ENCODE measurements around the gene VENTX. TPM values are rescaled to one million over a fixed set of nuclear protein-coding genes. Genes with fewer than 3 reads are reported as not detected.
"Not testable (repeated sequence)": the region's sequence is repeated elsewhere in the genome, so short reads cannot be mapped to it uniquely, and the experiment has no call there.

The VENTX gene
- total and polyA plus RNA-seq, 2 donors = 0.09 to 1.5 TPM

DNA sequence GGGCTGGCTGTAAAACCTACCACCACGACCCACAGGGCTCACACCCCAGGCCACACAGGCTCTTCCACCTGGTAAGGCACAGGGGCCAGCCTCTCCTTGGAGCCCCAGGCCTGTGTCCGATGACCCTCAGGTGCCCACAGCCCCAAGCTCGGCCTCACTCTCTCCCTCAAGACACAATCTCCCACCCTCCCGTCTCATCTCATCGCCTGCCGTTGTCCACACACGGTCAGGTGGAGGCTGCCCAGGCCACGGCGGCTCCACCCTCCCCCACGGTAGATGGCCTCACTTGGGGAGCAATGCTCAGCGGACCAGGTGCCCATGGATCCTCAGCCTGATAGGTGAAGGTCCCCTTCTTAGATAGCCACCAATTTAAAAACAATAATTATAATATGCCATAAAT lies 16.3 kb upstream of the VENTX start:
- no peak for DNase-seq (ENCODE audit: low read depth in 6 of 9, low spot score in 9 of 9)
- Histone ChIP-seq H3K4me1 (ENCODE audit: control insufficient read depth in 2 of 2, insufficient read depth in 2 of 2, low read length in 2 of 2) (peaks cover 0 to 6% of the 10 kb centered on the region in 2 donors), H3K9me3 (ENCODE audit: control insufficient read depth in 2 of 2, insufficient read depth in 1 of 2, low read length in 1 of 2) (peaks cover 0 to 2% of the 10 kb centered on the region in 2 donors), H3K4me3 (ENCODE audit: low read length in 2 of 2) (no peak overlapping the region), H3K27ac (ENCODE audit: low read depth in 1 of 2, low read length in 1 of 2) (no peak overlapping the region), H3K27me3 (ENCODE audit: control insufficient read depth in 2 of 2, insufficient read depth in 1 of 2, low read length in 1 of 2) (peaks cover 7 to 28% of the 10 kb centered on the region in 2 donors), H3K36me3 (ENCODE audit: control insufficient read depth in 2 of 2, insufficient read depth in 2 of 2, low read length in 1 of 2) (no peaks in the 10 kb centered on the region)
- 92% methylated on average over 11 of the region's 11 CpGs for WGBS

DNA sequence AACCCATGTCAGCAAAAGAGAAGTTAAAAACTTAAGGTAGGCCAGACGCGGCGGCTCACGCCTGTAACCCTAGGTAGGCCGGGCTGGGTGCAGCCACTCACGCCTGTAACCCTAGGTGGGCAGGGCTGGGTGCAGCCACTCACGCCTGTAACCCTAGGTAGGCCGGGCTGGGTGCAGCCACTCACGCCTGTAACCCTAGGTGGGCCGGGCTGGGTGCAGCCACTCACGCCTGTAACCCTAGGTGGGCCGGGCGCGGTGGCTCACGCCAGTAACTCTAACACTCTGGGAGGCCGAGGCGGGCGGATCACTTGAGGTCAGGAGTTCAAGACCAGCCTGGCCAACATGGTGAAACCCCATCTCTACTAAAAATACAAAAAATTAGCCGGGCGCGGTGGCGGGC lies 15.9 kb upstream of the VENTX start:
- H3K27ac ChIP-seq (ENCODE audit: low read depth in 1 of 2, low read length in 1 of 2); H3K9me3 ChIP-seq (ENCODE audit: control insufficient read depth in 2 of 2, insufficient read depth in 1 of 2, low read length in 1 of 2); H3K4me3 ChIP-seq (ENCODE audit: low read length in 2 of 2); H3K4me1 ChIP-seq (ENCODE audit: control insufficient read depth in 2 of 2, insufficient read depth in 2 of 2, low read length in 2 of 2); DNase-seq (ENCODE audit: low read depth in 6 of 9, low spot score in 9 of 9); H3K36me3 ChIP-seq (ENCODE audit: control insufficient read depth in 2 of 2, insufficient read depth in 2 of 2, low read length in 1 of 2): not testable (repeated sequence)
- peaks cover 10 to 32% of the 10 kb centered on the region in 2 donors for H3K27me3 ChIP-seq (ENCODE audit: control insufficient read depth in 2 of 2, insufficient read depth in 1 of 2, low read length in 1 of 2)
- 91% methylated on average over 17 of the region's 22 CpGs for WGBS

DNA sequence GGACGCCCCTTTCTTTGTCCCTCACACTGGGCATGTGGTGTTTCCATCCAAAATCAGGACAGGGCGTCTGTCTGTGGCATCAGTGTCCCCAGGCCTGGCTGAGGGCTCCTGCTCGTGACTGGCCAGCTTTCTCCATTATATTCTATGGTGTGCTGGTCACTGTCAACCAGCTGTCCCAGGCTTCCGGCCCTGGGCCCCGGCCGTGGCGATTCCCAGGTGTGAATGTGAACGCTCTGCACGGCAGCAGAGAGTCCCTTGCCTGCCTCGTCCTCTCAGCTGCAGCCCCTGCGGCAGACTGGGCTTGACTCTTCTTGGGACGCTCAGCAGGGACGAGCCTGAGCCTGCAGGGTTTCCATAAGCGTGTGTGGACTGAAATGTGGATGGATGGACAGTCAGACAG lies 13.6 kb upstream of the VENTX start:
- Histone ChIP-seq H3K27me3 (ENCODE audit: control insufficient read depth in 2 of 2, insufficient read depth in 1 of 2, low read length in 1 of 2) (peaks cover 24 to 53% of the 10 kb centered on the region in 2 donors), H3K9me3 (ENCODE audit: control insufficient read depth in 2 of 2, insufficient read depth in 1 of 2, low read length in 1 of 2) (no peaks in the 10 kb centered on the region), H3K27ac (ENCODE audit: low read depth in 1 of 2, low read length in 1 of 2) (no peak overlapping the region), H3K4me1 (ENCODE audit: control insufficient read depth in 2 of 2, insufficient read depth in 2 of 2, low read length in 2 of 2) (peaks cover 0 to 6% of the 10 kb centered on the region in 2 donors), H3K36me3 (ENCODE audit: control insufficient read depth in 2 of 2, insufficient read depth in 2 of 2, low read length in 1 of 2) (no peaks in the 10 kb centered on the region), H3K4me3 (ENCODE audit: low read length in 2 of 2) (no peak overlapping the region)
- no peak for DNase-seq (ENCODE audit: low read depth in 6 of 9, low spot score in 9 of 9)
- WGBS = 85% methylated on average over 14 of the region's 14 CpGs

DNA sequence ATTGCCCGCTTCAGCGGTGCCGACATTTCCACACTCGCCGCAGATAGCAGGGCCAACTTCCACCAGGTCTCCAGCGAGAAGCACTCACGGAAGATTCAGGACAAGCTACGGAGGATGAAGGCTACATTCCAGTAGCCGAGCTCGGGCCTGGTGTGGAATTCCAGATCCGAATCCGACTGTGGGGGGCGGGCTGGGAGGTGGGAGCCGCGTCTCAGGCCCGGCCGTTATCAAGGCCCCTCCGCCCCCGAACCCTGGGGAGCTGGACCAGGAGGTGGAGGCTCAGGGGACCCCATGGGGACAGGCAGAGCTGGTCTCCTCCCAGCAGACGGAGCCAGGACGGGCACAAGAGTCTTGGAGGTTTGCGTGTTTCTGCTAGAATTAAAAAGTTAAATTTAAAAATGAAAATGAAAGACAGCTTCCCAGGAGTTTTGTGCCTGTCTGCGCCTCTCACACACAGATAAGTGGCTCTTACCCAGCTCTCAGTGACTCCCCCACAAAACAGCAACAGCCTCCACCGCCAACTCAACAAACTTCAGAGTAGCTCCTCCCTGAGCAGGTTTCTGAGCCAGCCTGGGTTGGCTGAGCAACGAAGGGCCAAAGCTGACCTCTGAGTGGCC lies 12.8 kb upstream of the VENTX start:
- no peak for DNase-seq (ENCODE audit: low read depth in 6 of 9, low spot score in 9 of 9)
- H3K4me3 ChIP-seq (ENCODE audit: low read length in 2 of 2) = no peak overlapping the region
- peak overlapping the region in 1 of 2 donors; percentile 26 for H3K27ac ChIP-seq (ENCODE audit: low read depth in 1 of 2, low read length in 1 of 2)
- no peaks in the 10 kb centered on the region for H3K9me3 ChIP-seq (ENCODE audit: control insufficient read depth in 2 of 2, insufficient read depth in 1 of 2, low read length in 1 of 2)
- H3K36me3 ChIP-seq (ENCODE audit: control insufficient read depth in 2 of 2, insufficient read depth in 2 of 2, low read length in 1 of 2) = no peaks in the 10 kb centered on the region
- peaks cover 0 to 6% of the 10 kb centered on the region in 2 donors for H3K4me1 ChIP-seq (ENCODE audit: control insufficient read depth in 2 of 2, insufficient read depth in 2 of 2, low read length in 2 of 2)
- WGBS = 89% methylated on average over 25 of the region's 25 CpGs
- H3K27me3 ChIP-seq (ENCODE audit: control insufficient read depth in 2 of 2, insufficient read depth in 1 of 2, low read length in 1 of 2) = peaks cover 32 to 54% of the 10 kb centered on the region in 2 donors

DNA sequence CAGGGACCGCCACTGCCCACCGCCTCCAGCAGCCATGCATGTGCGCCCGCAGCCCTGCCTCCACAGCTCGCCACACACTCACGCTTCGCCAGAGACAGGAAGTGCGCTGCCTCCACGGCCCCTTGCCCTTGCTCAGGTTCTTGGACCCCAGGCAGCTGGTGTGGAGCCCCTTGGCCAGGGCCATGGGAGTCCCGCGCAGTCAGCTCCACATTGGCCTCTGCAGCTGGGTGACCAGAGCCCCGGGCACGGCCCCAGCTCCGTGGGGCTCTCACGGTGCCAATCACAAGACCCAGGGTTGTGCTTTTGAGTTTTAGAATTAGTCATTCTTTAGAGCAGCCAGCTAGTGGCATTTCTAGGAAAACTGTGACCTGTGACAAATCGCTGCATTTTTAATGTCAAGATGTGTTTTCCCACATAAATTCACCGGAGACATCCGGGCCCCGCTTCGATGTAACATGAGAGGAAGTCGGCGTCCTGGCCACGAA lies 11.9 kb upstream of the VENTX start:
- Histone ChIP-seq H3K4me3 (ENCODE audit: low read length in 2 of 2) (no peak overlapping the region), H3K9me3 (ENCODE audit: control insufficient read depth in 2 of 2, insufficient read depth in 1 of 2, low read length in 1 of 2) (no peaks in the 10 kb centered on the region), H3K4me1 (ENCODE audit: control insufficient read depth in 2 of 2, insufficient read depth in 2 of 2, low read length in 2 of 2) (peaks cover 0 to 6% of the 10 kb centered on the region in 2 donors), H3K36me3 (ENCODE audit: control insufficient read depth in 2 of 2, insufficient read depth in 2 of 2, low read length in 1 of 2) (no peaks in the 10 kb centered on the region), H3K27ac (ENCODE audit: low read depth in 1 of 2, low read length in 1 of 2) (no peak overlapping the region), H3K27me3 (ENCODE audit: control insufficient read depth in 2 of 2, insufficient read depth in 1 of 2, low read length in 1 of 2) (peaks cover 40 to 56% of the 10 kb centered on the region in 2 donors)
- WGBS = 67% methylated on average over 23 of the region's 23 CpGs
- DNase-seq (ENCODE audit: low read depth in 6 of 9, low spot score in 9 of 9) = no peak

DNA sequence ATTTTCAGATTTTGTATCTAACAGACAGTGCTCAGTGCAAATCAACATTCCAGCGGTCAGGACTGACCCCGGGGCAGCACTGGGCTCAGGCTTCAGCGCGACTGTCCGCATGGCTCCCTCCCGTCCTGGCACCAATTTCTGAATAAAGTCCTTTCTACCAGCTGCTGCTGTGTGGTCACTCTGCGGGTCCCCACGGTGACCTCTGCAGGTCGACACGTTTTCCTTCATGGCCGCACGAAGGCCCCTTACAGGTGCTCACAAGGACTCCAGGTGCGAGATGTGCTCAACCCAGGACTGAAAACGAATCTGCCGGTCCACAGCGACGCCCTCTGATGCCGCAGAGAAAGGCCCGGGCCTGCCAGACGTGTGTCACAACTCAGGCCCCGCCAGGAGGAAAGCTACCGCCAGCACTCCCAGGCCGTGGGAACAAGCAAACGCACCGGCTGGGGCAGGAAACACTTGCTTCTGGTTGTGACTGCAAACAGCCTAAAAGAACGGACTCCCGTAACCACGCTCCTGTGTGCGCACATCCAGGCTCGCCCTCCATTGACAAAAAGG lies 11.3 kb upstream of the VENTX start:
- peaks cover 46 to 56% of the 10 kb centered on the region in 2 donors for H3K27me3 ChIP-seq (ENCODE audit: control insufficient read depth in 2 of 2, insufficient read depth in 1 of 2, low read length in 1 of 2)

DNA sequence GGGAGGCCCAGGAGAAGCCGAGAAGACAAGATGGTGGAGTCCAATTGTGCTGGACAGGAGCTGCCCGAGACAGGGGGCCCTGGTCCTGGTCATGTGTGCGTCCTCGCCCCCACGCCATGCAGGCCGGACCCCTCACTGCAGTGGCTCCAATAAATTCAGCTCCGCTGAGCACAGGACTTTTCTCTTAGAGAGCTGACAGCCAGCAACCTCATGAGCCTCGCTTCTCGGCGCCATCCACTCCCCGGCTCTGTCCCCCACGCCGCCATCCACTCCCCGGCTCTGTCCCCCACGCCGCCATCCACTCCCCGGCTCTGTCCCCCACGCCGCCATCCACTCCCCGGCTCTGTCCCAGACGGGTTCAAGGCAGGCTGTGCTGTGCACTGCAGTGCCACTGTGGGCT lies 10.4 kb upstream of the VENTX start:
- H3K36me3 ChIP-seq (ENCODE audit: control insufficient read depth in 2 of 2, insufficient read depth in 2 of 2, low read length in 1 of 2) = no peaks in the 10 kb centered on the region
- H3K27me3 ChIP-seq (ENCODE audit: control insufficient read depth in 2 of 2, insufficient read depth in 1 of 2, low read length in 1 of 2) = peaks cover 56 to 65% of the 10 kb centered on the region in 2 donors
- H3K4me3 ChIP-seq (ENCODE audit: low read length in 2 of 2) = no peak overlapping the region
- H3K27ac ChIP-seq (ENCODE audit: low read depth in 1 of 2, low read length in 1 of 2) = no peak overlapping the region
- H3K9me3 ChIP-seq (ENCODE audit: control insufficient read depth in 2 of 2, insufficient read depth in 1 of 2, low read length in 1 of 2) = no peaks in the 10 kb centered on the region
- WGBS = 96% methylated on average over 21 of the region's 21 CpGs
- no peak for DNase-seq (ENCODE audit: low read depth in 6 of 9, low spot score in 9 of 9)
- peaks cover 0 to 6% of the 10 kb centered on the region in 2 donors for H3K4me1 ChIP-seq (ENCODE audit: control insufficient read depth in 2 of 2, insufficient read depth in 2 of 2, low read length in 2 of 2)

More for the DNA sequence above, 11.3 kb upstream of the VENTX start:
- H3K27ac ChIP-seq (ENCODE audit: low read depth in 1 of 2, low read length in 1 of 2) = no peak overlapping the region
- no peak overlapping the region for H3K4me3 ChIP-seq (ENCODE audit: low read length in 2 of 2)
- WGBS = 35% methylated on average over 30 of the region's 30 CpGs
- no peak for DNase-seq (ENCODE audit: low read depth in 6 of 9, low spot score in 9 of 9)
- no peaks in the 10 kb centered on the region for H3K9me3 ChIP-seq (ENCODE audit: control insufficient read depth in 2 of 2, insufficient read depth in 1 of 2, low read length in 1 of 2)
- peaks cover 0 to 6% of the 10 kb centered on the region in 2 donors for H3K4me1 ChIP-seq (ENCODE audit: control insufficient read depth in 2 of 2, insufficient read depth in 2 of 2, low read length in 2 of 2)
- no peaks in the 10 kb centered on the region for H3K36me3 ChIP-seq (ENCODE audit: control insufficient read depth in 2 of 2, insufficient read depth in 2 of 2, low read length in 1 of 2)

DNA sequence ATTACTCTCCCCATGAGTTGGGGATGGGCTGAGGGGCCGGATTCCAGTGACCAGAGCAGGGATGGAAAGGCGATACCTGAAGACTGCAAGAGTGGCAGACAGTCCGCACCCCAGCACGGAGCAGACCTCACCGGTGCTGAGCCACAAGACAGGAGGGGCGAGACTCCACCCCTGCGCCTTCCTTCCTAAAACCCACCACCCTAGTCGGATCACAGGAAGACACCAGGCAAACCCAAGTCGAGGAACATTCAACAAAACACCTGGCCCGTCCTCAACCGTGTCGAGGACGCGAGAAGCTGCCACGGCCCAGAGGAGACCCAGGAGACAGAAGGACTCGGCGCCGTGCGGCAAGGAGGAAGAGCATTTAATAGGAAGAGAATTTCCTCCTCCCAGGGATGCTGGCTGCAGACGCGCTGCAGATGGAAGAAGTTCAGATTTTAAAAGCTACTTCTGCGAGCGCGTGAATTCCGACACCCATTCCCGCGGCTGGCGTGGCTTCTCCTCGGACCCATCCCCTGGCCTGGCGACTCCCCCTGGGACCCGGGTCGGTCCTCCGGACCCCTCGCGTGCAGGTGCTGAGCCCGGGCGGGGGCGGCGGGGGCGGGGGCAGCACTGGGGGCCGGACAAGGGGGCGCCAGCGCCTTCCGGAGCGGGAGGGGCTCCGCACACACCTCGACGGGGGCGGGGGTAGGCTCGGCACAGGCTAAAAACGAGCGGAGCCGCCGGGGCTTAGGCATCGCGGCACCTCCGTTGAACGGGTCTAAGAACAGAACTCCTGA lies 8.2 kb upstream of the VENTX start:
- Histone ChIP-seq H3K36me3 (ENCODE audit: control insufficient read depth in 2 of 2, insufficient read depth in 2 of 2, low read length in 1 of 2) (no peaks in the 10 kb centered on the region), H3K27me3 (ENCODE audit: control insufficient read depth in 2 of 2, insufficient read depth in 1 of 2, low read length in 1 of 2) (peaks cover 68 to 85% of the 10 kb centered on the region in 2 donors), H3K9me3 (ENCODE audit: control insufficient read depth in 2 of 2, insufficient read depth in 1 of 2, low read length in 1 of 2) (no peaks in the 10 kb centered on the region), H3K27ac (ENCODE audit: low read depth in 1 of 2, low read length in 1 of 2) (no peak overlapping the region), H3K4me3 (ENCODE audit: low read length in 2 of 2) (no peak overlapping the region), H3K4me1 (ENCODE audit: control insufficient read depth in 2 of 2, insufficient read depth in 2 of 2, low read length in 2 of 2) (peaks cover 0 to 6% of the 10 kb centered on the region in 2 donors)
- 10% methylated on average over 58 of the region's 58 CpGs for WGBS
- no peak for DNase-seq (ENCODE audit: low read depth in 6 of 9, low spot score in 9 of 9)

DNA sequence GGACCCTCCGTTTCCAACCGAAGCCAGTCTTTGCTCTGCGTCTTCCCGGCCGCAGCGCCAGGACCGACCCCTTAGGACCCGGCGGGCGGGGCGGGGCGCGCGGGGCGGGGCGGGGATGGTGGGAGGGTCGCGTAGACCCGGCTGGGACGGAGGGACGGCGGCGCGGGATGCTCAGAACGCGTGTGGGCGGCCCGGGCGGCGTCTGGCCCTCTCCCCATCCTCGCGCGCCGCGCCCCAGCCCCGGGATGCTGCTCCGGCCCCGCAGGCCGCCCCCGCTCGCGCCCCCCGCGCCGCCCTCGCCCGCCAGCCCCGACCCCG lies 7.7 kb upstream of the VENTX start, which contains the start of gene UTF1:
Gene UTF1 (plus strand): TSS at position 174 of the 318 bp plus-strand sequence. CDS start 72 bp downstream, at position 246.
- Histone ChIP-seq H3K27me3 (ENCODE audit: control insufficient read depth in 2 of 2, insufficient read depth in 1 of 2, low read length in 1 of 2) (peaks cover 70 to 84% of the 10 kb centered on the region in 2 donors), H3K9me3 (ENCODE audit: control insufficient read depth in 2 of 2, insufficient read depth in 1 of 2, low read length in 1 of 2) (no peaks in the 10 kb centered on the region), H3K4me3 (ENCODE audit: low read length in 2 of 2) (no peak within 1 kb of the TSS), H3K27ac (ENCODE audit: low read depth in 1 of 2, low read length in 1 of 2) (no peak within 1 kb of the TSS), H3K4me1 (ENCODE audit: control insufficient read depth in 2 of 2, insufficient read depth in 2 of 2, low read length in 2 of 2) (peaks cover 0 to 6% of the 10 kb centered on the region in 2 donors), H3K36me3 (ENCODE audit: control insufficient read depth in 2 of 2, insufficient read depth in 2 of 2, low read length in 1 of 2) (no peaks in the 10 kb centered on the region)
- no peak for DNase-seq (ENCODE audit: low read depth in 6 of 9, low spot score in 9 of 9)
- 2% methylated on average over 49 of the region's 49 CpGs for WGBS
